GM12891 (cell line): ENCODE results near the gene ERBB3.

Experiments used
- POLR2A ChIP-seq: IDR thresholded peaks from 2 replicates; pipeline ENCODE4 v1.6.1; 2011; ENCODE audit warnings: low read depth, low read length, control low read depth
- SPI1 ChIP-seq: IDR thresholded peaks from 2 replicates; pipeline ENCODE4 v1.6.1; 2011; ENCODE audit warnings: low read depth, low read length, control low read depth
- TAF1 ChIP-seq: IDR thresholded peaks from 2 replicates; pipeline ENCODE4 v1.6.1; 2011; ENCODE audit warnings: low read depth, low read length, control low read depth

DNA sequence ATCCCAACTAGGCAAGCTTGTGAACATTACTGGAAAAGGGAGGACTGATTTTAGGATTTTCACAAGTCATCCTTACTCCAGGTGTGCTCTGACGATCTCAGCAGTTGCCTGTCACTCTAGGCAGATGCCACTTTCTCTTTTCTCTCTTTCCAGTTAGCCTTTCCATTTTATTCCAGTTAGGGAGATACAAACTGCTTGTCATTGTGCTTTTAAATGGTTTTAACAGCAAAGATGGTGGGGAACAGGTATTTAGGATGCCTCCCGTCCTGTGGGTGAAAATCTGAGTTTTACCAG is 25.6 kb downstream of the ERBB3 start:
- TF ChIP-seq POLR2A: no peak
- TF ChIP-seq SPI1: no peak
- TF ChIP-seq TAF1: no peak
